HAP-1 (cell line): ENCODE results near the gene CST3.

Experiments
- DNase-seq, 2 experiments: peaks; one replicate each; pipeline ENCODE4 v3.0.0-alpha.2; 2016 to 2020; ENCODE audit warnings: low spot score in 2 of 2
- H3K27me3 ChIP-seq: fragments of 250-450 bp; sonication (Bioruptor Pico); 2 replicates; pipeline ENCODE4 v1.5.1; 2020; ENCODE audit warnings: low read depth, mild to moderate bottlenecking, moderate library complexity
- H3K36me3 ChIP-seq: fragments of 250-450 bp; sonication (Bioruptor Pico); replicated peaks from 2 replicates; pipeline ENCODE4 v1.5.1; 2020; ENCODE audit warnings: mild to moderate bottlenecking
- H3K4me1 ChIP-seq: fragments of 250-450 bp; sonication (Bioruptor Pico); 2 replicates; pipeline ENCODE4 v1.5.1; 2020; ENCODE audit warnings: mild to moderate bottlenecking
- H3K4me3 ChIP-seq: fragments of 250-450 bp; sonication (Bioruptor Pico); 2 replicates; pipeline ENCODE4 v1.5.1; 2020; ENCODE audit warnings: mild to moderate bottlenecking, moderate library complexity
- H3K9me3 ChIP-seq: fragments of 250-450 bp; sonication (Bioruptor Pico); 2 replicates; pipeline ENCODE4 v1.5.1; 2020; ENCODE audit warnings: mild to moderate bottlenecking, moderate library complexity
- in situ Hi-C: fragments of 300-500 bp; cut with MboI; formaldehyde crosslinking; loops from 3 replicates; pipeline ENCODE4 v1.14.3; 2020; ENCODE audit warnings: low sequenced_read_pairs, inconsistent platforms, mixed read lengths

Gene CST3

GRCh38 chr20:23657202-23657601 lies 19.4 kb upstream of the CST3 start:
- in situ Hi-C loops = no loop called here
- Histone ChIP-seq H3K9me3 (no peaks in the 10 kb centered on the region), H3K4me1 (no peaks in the 10 kb centered on the region), H3K27me3 (no peaks in the 10 kb centered on the region), H3K4me3 (no peak overlapping the region), H3K36me3 (no peaks in the 10 kb centered on the region)
- DNase-seq = no peak

GRCh38 chr20:23656372-23656771 lies 18.6 kb upstream of the CST3 start:
- in situ Hi-C loops = no loop called here
- H3K9me3 ChIP-seq = no peaks in the 10 kb centered on the region
- H3K4me3 ChIP-seq = no peak overlapping the region
- H3K4me1 ChIP-seq = no peaks in the 10 kb centered on the region
- H3K36me3 ChIP-seq = no peaks in the 10 kb centered on the region
- no peak for DNase-seq
- no peaks in the 10 kb centered on the region for H3K27me3 ChIP-seq

GRCh38 chr20:23655491-23656211 lies 17.9 kb upstream of the CST3 start:
- no peak for DNase-seq
- Histone ChIP-seq H3K4me1 (no peaks in the 10 kb centered on the region), H3K36me3 (no peaks in the 10 kb centered on the region), H3K9me3 (no peaks in the 10 kb centered on the region), H3K4me3 (no peak overlapping the region), H3K27me3 (no peaks in the 10 kb centered on the region)
- in situ Hi-C loops = no loop called here

- in situ Hi-C loops = no loop called here
Measured at GRCh38 chr20:23654717-23655116, 17.0 kb upstream of the CST3 start.

GRCh38 chr20:23654000-23654399 lies 16.2 kb upstream of the CST3 start:
- Histone ChIP-seq H3K36me3 (no peaks in the 10 kb centered on the region), H3K4me1 (no peaks in the 10 kb centered on the region), H3K9me3 (no peaks in the 10 kb centered on the region), H3K4me3 (no peak overlapping the region), H3K27me3 (no peaks in the 10 kb centered on the region)
- in situ Hi-C loops = no loop called here
- DNase-seq = no peak

More at GRCh38 chr20:23654717-23655116, 17.0 kb upstream of the CST3 start:
- H3K9me3 ChIP-seq = no peaks in the 10 kb centered on the region
- H3K36me3 ChIP-seq = no peaks in the 10 kb centered on the region
- no peak overlapping the region for H3K4me3 ChIP-seq
- DNase-seq = no peak
- no peaks in the 10 kb centered on the region for H3K27me3 ChIP-seq
- H3K4me1 ChIP-seq = no peaks in the 10 kb centered on the region

GRCh38 chr20:23653400-23653938 lies 15.7 kb upstream of the CST3 start:
- Histone ChIP-seq H3K4me1 (no peaks in the 10 kb centered on the region), H3K27me3 (no peaks in the 10 kb centered on the region), H3K4me3 (no peak overlapping the region), H3K9me3 (no peaks in the 10 kb centered on the region), H3K36me3 (no peaks in the 10 kb centered on the region)
- in situ Hi-C loops = no loop called here
- DNase-seq = no peak

GRCh38 chr20:23652926-23653325 lies 15.2 kb upstream of the CST3 start:
- Histone ChIP-seq H3K4me1 (no peaks in the 10 kb centered on the region), H3K27me3 (no peaks in the 10 kb centered on the region), H3K9me3 (no peaks in the 10 kb centered on the region), H3K4me3 (no peak overlapping the region), H3K36me3 (no peaks in the 10 kb centered on the region)
- DNase-seq = no peak
- in situ Hi-C loops = no loop called here

GRCh38 chr20:23652371-23652770 lies 14.6 kb upstream of the CST3 start:
- no peaks in the 10 kb centered on the region for H3K4me1 ChIP-seq
- no peaks in the 10 kb centered on the region for H3K27me3 ChIP-seq
- no peak for DNase-seq
- no peaks in the 10 kb centered on the region for H3K36me3 ChIP-seq
- in situ Hi-C loops = no loop called here
- H3K9me3 ChIP-seq = no peaks in the 10 kb centered on the region
- H3K4me3 ChIP-seq = no peak overlapping the region

- Histone ChIP-seq H3K9me3 (no peaks in the 10 kb centered on the region), H3K36me3 (no peaks in the 10 kb centered on the region), H3K27me3 (no peaks in the 10 kb centered on the region), H3K4me1 (no peaks in the 10 kb centered on the region), H3K4me3 (no peak overlapping the region)
- no peak for DNase-seq
- in situ Hi-C loops = no loop called here
Measured at GRCh38 chr20:23651117-23651516, 13.4 kb upstream of the CST3 start.

DNA sequence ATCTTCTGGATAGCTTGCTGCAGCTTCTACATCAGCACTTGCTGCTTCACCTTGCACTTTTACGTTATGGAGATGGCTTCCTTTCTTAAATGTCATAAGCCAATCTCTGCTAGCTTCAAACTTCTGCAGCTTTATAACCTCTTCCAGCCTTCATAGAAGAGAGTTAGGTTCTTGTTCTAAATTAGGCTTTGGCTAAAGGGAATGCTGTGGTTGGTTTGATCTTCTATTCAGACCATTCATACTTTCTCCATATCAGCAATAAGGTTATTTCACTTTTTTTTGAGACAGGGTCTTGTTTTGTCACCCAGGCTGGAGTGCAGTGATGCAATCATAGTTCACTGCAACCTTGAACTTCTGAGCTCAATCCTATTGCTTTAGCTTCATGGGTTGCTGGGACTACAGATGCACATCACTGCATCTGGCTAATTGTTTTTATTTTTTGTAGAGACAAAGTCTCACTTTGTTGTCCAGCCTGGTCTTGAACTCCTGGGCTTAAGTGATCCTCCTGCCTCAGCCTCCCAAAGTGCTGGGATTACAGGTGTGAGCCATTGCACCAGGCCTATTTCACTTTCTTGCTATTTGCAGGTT lies 12.2 kb upstream of the CST3 start:
- in situ Hi-C loops = no loop called here
- DNase-seq = no peak
- Histone ChIP-seq H3K27me3 (no peaks in the 10 kb centered on the region), H3K4me3 (no peak overlapping the region), H3K36me3 (no peaks in the 10 kb centered on the region), H3K9me3 (no peaks in the 10 kb centered on the region), H3K4me1 (no peaks in the 10 kb centered on the region)

DNA sequence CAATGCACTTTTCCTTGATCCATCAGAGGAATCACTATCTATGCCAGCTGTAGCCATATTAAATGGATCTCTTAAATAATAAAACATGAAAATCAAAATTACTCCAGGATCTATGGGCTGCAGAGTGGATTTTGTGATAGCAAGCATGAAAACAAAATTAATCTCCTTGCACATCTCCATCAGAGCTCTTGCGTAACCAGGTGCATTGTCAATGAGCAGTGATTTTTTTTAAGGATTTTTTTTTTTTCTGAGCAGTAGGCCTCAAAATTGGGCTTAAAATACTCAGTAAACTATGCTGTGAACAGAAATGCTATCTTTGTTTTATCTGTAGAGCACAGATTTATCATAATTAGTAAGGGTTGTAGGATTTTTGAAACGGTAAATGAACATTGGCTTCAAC lies 11.5 kb upstream of the CST3 start:
- H3K27me3 ChIP-seq = no peaks in the 10 kb centered on the region
- in situ Hi-C loops = no loop called here
- H3K4me3 ChIP-seq = no peak overlapping the region
- H3K9me3 ChIP-seq = no peaks in the 10 kb centered on the region
- no peak for DNase-seq
- H3K36me3 ChIP-seq = no peaks in the 10 kb centered on the region
- no peaks in the 10 kb centered on the region for H3K4me1 ChIP-seq

DNA sequence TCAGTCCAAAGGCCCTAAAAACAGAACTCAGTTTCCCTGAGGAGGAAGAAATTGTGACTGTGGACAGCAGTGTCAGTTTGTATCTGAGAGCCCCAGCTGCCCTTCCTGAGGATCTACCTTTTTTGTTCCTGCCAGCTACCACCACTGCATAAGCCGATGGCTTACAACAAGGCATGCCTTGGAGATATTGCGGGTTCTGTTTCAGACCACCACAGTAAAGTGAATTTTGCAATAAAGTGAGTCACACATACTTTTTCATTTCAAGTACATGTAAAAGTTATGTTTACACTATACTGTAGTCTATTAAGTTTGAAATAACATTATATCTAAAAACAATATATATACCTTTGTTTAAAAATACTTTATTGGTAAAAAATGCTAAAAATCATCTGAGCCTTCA lies 9.6 kb upstream of the CST3 start:
- no peaks in the 10 kb centered on the region for H3K4me1 ChIP-seq
- in situ Hi-C loops = no loop called here
- DNase-seq = no peak

GRCh38 chr20:23646106-23646873 lies 8.5 kb upstream of the CST3 start:
- Histone ChIP-seq H3K27me3 (no peaks in the 10 kb centered on the region), H3K4me1 (no peaks in the 10 kb centered on the region), H3K4me3 (no peak overlapping the region), H3K9me3 (no peaks in the 10 kb centered on the region), H3K36me3 (no peaks in the 10 kb centered on the region)
- no peak for DNase-seq
- in situ Hi-C loops = no loop called here

More for the DNA sequence above, 9.6 kb upstream of the CST3 start:
- no peaks in the 10 kb centered on the region for H3K27me3 ChIP-seq
- no peaks in the 10 kb centered on the region for H3K9me3 ChIP-seq
- H3K4me3 ChIP-seq = no peak overlapping the region
- no peaks in the 10 kb centered on the region for H3K36me3 ChIP-seq

- Histone ChIP-seq H3K4me3 (no peak overlapping the region), H3K27me3 (no peaks in the 10 kb centered on the region), H3K36me3 (no peaks in the 10 kb centered on the region), H3K4me1 (no peaks in the 10 kb centered on the region), H3K9me3 (no peaks in the 10 kb centered on the region)
- DNase-seq = no peak
- in situ Hi-C loops = no loop called here
Measured at GRCh38 chr20:23645575-23645974, 7.8 kb upstream of the CST3 start.
